Measurements from ENCODE around the gene GATB. TPM values are rescaled to one million over a fixed set of nuclear protein-coding genes. Genes with fewer than 3 reads are reported as not detected.

GATB gene
- total and polyA plus RNA-seq, 2 experiments from 2014 or later: 17.7 to 18.9 TPM

DNA sequence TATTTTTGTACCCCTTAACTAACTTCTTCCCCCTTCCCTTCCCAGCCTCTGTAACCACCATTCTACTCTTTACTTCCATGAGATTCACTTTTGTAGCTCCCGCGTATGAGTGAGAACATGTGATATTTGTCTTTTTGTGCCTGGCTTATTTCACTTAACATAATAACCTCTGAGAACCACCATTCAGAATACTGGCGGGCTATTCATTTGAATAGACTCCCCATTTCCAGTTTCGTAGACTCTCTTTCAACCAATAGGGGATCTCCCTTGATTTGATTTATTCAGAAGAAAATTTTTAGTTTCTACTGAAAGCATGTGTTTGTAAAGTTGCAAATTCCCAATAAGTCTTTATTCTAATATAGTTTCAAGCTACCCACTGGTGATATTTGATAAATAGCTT, 117.2 kb downstream of the GATB start (continued):
- TF ChIP-seq, protein P1, sequence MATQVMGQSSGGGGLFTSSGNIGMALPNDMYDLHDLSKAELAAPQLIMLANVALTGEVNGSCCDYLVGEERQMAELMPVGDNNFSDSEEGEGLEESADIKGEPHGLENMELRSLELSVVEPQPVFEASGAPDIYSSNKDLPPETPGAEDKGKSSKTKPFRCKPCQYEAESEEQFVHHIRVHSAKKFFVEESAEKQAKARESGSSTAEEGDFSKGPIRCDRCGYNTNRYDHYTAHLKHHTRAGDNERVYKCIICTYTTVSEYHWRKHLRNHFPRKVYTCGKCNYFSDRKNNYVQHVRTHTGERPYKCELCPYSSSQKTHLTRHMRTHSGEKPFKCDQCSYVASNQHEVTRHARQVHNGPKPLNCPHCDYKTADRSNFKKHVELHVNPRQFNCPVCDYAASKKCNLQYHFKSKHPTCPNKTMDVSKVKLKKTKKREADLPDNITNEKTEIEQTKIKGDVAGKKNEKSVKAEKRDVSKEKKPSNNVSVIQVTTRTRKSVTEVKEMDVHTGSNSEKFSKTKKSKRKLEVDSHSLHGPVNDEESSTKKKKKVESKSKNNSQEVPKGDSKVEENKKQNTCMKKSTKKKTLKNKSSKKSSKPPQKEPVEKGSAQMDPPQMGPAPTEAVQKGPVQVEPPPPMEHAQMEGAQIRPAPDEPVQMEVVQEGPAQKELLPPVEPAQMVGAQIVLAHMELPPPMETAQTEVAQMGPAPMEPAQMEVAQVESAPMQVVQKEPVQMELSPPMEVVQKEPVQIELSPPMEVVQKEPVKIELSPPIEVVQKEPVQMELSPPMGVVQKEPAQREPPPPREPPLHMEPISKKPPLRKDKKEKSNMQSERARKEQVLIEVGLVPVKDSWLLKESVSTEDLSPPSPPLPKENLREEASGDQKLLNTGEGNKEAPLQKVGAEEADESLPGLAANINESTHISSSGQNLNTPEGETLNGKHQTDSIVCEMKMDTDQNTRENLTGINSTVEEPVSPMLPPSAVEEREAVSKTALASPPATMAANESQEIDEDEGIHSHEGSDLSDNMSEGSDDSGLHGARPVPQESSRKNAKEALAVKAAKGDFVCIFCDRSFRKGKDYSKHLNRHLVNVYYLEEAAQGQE (IDR thresholded peaks at IDR 0.05; ENCODE audit: unreplicated experiment): no peak
- TF ChIP-seq JUNB (IDR thresholded peaks at IDR 0.05; ENCODE audit: unreplicated experiment) (no peak), POLR2AphosphoS5 (IDR thresholded peaks at IDR 0.05; ENCODE audit: low read depth) (no peak), EZH2phosphoT487 (IDR thresholded peaks at IDR 0.05; ENCODE audit: unreplicated experiment) (no peak), STAT1 (IDR thresholded peaks at IDR 0.05; ENCODE audit: unreplicated experiment) (no peak)

DNA sequence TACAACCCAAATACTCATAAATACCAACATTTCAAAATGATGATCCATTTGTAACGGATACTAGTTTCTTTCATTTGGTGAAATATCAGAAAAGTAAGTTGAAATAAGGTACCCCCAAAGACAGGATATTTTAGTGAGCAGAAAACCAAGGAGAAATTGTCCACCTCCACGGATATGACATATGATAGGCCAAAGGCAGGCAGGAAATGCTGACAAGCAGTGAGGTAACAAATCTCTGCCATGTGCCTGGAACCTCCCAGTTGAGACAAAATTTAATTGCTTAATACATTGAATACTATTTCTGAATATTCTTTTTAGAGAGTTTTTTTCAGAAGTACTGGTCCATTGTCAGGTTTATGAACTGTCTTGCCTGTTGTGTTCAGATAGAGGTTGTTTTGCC, 118.8 kb downstream of the GATB start:
- Histone ChIP-seq H3K36me3 (ENCODE audit: insufficient read depth) (peaks cover 6% of the 10 kb centered on the region; the same call in 1 of the 2 replicates), H3K27me3 (ENCODE audit: insufficient read depth) (no peaks in the 10 kb centered on the region), H3K4me3 (no peak overlapping the region), H3K9me2 (ENCODE audit: insufficient read depth) (no peaks in the 10 kb centered on the region), H3K27ac (ENCODE audit: low read depth) (0 out of 2 replicates have a peak overlapping the region, but pooled peaks have one; percentile 5), H3K4me2 (no peak overlapping the region), H3K4me1 (ENCODE audit: insufficient read depth) (peaks cover 12% of the 10 kb centered on the region), H3K79me2 (replicated peaks; ENCODE audit: insufficient read depth) (no peaks in the 10 kb centered on the region), H3F3A (replicated peaks; ENCODE audit: low read depth) (no peaks in the 10 kb centered on the region), H4K20me1 (replicated peaks; ENCODE audit: insufficient read depth) (no peaks in the 10 kb centered on the region), H2AFZ (no peak overlapping the region)
- H3K27me3 Mint-ChIP-seq (ENCODE audit: insufficient read depth, low read depth, poor library complexity): no peaks in the 10 kb centered on the region
- ATAC-seq (no peak), DNase-seq (ENCODE audit: low spot score) (no peak)
- H3K9me3 Mint-ChIP-seq: no peaks in the 10 kb centered on the region
- peaks cover 29% of the 10 kb centered on the region for H3K4me1 Mint-ChIP-seq
- no peak overlapping the region for H3K27ac Mint-ChIP-seq
- no peak overlapping the region for H3K4me3 Mint-ChIP-seq
- TF ChIP-seq ZNF331 (CRISPR knock-in tag; IDR thresholded peaks at IDR 0.05; ENCODE audit: low read depth) (no peak), EZH2 (IDR thresholded peaks at IDR 0.05; ENCODE audit: low read depth, unreplicated experiment) (no peak), JUNB (IDR thresholded peaks at IDR 0.05; ENCODE audit: unreplicated experiment) (no peak), ZNF114 (CRISPR knock-in tag; IDR thresholded peaks at IDR 0.05) (no peak)
- TF ChIP-seq, protein P2, sequence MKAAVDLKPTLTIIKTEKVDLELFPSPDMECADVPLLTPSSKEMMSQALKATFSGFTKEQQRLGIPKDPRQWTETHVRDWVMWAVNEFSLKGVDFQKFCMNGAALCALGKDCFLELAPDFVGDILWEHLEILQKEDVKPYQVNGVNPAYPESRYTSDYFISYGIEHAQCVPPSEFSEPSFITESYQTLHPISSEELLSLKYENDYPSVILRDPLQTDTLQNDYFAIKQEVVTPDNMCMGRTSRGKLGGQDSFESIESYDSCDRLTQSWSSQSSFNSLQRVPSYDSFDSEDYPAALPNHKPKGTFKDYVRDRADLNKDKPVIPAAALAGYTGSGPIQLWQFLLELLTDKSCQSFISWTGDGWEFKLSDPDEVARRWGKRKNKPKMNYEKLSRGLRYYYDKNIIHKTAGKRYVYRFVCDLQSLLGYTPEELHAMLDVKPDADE (IDR thresholded peaks at IDR 0.05): no peak
- TF ChIP-seq, protein P1 (IDR thresholded peaks at IDR 0.05; ENCODE audit: unreplicated experiment): no peak
- TF ChIP-seq, protein P3, sequence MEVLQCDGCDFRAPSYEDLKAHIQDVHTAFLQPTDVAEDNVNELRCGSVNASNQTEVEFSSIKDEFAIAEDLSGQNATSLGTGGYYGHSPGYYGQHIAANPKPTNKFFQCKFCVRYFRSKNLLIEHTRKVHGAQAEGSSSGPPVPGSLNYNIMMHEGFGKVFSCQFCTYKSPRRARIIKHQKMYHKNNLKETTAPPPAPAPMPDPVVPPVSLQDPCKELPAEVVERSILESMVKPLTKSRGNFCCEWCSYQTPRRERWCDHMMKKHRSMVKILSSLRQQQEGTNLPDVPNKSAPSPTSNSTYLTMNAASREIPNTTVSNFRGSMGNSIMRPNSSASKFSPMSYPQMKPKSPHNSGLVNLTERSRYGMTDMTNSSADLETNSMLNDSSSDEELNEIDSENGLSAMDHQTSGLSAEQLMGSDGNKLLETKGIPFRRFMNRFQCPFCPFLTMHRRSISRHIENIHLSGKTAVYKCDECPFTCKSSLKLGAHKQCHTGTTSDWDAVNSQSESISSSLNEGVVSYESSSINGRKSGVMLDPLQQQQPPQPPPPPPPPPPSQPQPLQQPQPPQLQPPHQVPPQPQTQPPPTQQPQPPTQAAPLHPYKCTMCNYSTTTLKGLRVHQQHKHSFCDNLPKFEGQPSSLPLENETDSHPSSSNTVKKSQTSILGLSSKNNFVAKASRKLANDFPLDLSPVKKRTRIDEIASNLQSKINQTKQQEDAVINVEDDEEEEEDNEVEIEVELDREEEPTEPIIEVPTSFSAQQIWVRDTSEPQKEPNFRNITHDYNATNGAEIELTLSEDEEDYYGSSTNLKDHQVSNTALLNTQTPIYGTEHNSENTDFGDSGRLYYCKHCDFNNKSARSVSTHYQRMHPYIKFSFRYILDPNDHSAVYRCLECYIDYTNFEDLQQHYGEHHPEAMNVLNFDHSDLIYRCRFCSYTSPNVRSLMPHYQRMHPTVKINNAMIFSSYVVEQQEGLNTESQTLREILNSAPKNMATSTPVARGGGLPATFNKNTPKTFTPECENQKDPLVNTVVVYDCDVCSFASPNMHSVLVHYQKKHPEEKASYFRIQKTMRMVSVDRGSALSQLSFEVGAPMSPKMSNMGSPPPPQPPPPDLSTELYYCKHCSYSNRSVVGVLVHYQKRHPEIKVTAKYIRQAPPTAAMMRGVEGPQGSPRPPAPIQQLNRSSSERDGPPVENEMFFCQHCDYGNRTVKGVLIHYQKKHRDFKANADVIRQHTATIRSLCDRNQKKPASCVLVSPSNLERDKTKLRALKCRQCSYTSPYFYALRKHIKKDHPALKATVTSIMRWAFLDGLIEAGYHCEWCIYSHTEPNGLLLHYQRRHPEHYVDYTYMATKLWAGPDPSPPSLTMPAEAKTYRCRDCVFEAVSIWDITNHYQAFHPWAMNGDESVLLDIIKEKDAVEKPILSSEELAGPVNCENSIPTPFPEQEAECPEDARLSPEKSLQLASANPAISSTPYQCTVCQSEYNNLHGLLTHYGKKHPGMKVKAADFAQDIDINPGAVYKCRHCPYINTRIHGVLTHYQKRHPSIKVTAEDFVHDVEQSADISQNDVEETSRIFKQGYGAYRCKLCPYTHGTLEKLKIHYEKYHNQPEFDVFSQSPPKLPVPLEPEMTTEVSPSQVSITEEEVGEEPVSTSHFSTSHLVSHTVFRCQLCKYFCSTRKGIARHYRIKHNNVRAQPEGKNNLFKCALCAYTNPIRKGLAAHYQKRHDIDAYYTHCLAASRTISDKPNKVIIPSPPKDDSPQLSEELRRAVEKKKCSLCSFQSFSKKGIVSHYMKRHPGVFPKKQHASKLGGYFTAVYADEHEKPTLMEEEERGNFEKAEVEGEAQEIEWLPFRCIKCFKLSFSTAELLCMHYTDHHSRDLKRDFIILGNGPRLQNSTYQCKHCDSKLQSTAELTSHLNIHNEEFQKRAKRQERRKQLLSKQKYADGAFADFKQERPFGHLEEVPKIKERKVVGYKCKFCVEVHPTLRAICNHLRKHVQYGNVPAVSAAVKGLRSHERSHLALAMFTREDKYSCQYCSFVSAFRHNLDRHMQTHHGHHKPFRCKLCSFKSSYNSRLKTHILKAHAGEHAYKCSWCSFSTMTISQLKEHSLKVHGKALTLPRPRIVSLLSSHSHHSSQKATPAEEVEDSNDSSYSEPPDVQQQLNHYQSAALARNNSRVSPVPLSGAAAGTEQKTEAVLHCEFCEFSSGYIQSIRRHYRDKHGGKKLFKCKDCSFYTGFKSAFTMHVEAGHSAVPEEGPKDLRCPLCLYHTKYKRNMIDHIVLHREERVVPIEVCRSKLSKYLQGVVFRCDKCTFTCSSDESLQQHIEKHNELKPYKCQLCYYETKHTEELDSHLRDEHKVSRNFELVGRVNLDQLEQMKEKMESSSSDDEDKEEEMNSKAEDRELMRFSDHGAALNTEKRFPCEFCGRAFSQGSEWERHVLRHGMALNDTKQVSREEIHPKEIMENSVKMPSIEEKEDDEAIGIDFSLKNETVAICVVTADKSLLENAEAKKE (CRISPR knock-in tag; IDR thresholded peaks at IDR 0.05): no peak
- peaks cover 3% of the 10 kb centered on the region for H3K36me3 Mint-ChIP-seq (ENCODE audit: low read depth)
